Fibroblast of upper back skin (primary cell): ENCODE results near the gene ANKRD12.

Experiments
- DNase-seq: peaks from one replicate; pipeline ENCODE4 v3.0.0-alpha.2; 2013

ANKRD12 gene

GRCh38 chr18:9296233-9297006, 159.8 kb downstream of the ANKRD12 start:
- no peak for DNase-seq

GRCh38 chr18:9297007-9297393, 160.4 kb downstream of the ANKRD12 start:
- DNase-seq: no peak

- DNase-seq: no peak
These were observed 167.9 kb downstream of the ANKRD12 start for GRCh38 chr18:9304388-9305070.

- DNase-seq: no peak
These were observed 182.8 kb downstream of the ANKRD12 start for GRCh38 chr18:9319333-9319732.

- peak; percentile 85 for DNase-seq
These were observed 184.5 kb downstream of the ANKRD12 start for GRCh38 chr18:9321017-9321452.

- DNase-seq: no peak
These were observed 185.2 kb downstream of the ANKRD12 start for GRCh38 chr18:9321736-9322135.

- DNase-seq: no peak
These were observed 186.2 kb downstream of the ANKRD12 start for GRCh38 chr18:9322744-9323143.

- peak; percentile 87 for DNase-seq
These were observed 187.3 kb downstream of the ANKRD12 start for GRCh38 chr18:9323750-9324445.

- no peak for DNase-seq
These were observed 189.1 kb downstream of the ANKRD12 start for GRCh38 chr18:9325716-9326115.

GRCh38 chr18:9328776-9329175, 192.2 kb downstream of the ANKRD12 start:
- no peak for DNase-seq

GRCh38 chr18:9329471-9329870, 192.9 kb downstream of the ANKRD12 start:
- DNase-seq: no peak

- DNase-seq: no peak
These were observed 193.8 kb downstream of the ANKRD12 start for GRCh38 chr18:9330419-9330818.

- DNase-seq: no peak
These were observed 197.1 kb downstream of the ANKRD12 start for GRCh38 chr18:9333441-9334328.

GRCh38 chr18:9334329-9334972, 197.9 kb downstream of the ANKRD12 start, which contains the start of gene TWSG1:
TSS of gene TWSG1 (plus strand) at chr18:9334773. CDS start at chr18:9337230, 2,457 bp downstream.
- DNase-seq: peak; percentile 96

- DNase-seq: peak; percentile 29
These were observed 198.6 kb downstream of the ANKRD12 start for GRCh38 chr18:9334973-9335696.
